Measurements from ENCODE around the gene MAGEF1.

GRCh38 chr3:184685055-184685454 is 26.8 kb downstream of the MAGEF1 start:
- TF ChIP-seq CTCF (IDR thresholded peaks at IDR 0.05): no peak
- TF ChIP-seq EZH2 (IDR thresholded peaks at IDR 0.05; ENCODE audit: borderline replicate concordance, insufficient read depth, low read depth, low read length, poor library complexity, severe bottlenecking): no peak
